Bone marrow (tissue), 2 donors: ENCODE measurements around the gene PSTPIP2.
A peak's percentile ranks its signal among the peaks of the same experiment; 100 is the strongest.
"Not testable (repeated sequence)": the region's sequence is repeated elsewhere in the genome, so short reads cannot be mapped to it uniquely, and the experiment has no call there.

Experiments
- DNase-seq, 2 donors: peaks; one replicate each; lab custom pipeline; 2025; lab: John Stamatoyannopoulos, UW

The PSTPIP2 gene, protein sequence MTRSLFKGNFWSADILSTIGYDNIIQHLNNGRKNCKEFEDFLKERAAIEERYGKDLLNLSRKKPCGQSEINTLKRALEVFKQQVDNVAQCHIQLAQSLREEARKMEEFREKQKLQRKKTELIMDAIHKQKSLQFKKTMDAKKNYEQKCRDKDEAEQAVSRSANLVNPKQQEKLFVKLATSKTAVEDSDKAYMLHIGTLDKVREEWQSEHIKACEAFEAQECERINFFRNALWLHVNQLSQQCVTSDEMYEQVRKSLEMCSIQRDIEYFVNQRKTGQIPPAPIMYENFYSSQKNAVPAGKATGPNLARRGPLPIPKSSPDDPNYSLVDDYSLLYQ

DNA sequence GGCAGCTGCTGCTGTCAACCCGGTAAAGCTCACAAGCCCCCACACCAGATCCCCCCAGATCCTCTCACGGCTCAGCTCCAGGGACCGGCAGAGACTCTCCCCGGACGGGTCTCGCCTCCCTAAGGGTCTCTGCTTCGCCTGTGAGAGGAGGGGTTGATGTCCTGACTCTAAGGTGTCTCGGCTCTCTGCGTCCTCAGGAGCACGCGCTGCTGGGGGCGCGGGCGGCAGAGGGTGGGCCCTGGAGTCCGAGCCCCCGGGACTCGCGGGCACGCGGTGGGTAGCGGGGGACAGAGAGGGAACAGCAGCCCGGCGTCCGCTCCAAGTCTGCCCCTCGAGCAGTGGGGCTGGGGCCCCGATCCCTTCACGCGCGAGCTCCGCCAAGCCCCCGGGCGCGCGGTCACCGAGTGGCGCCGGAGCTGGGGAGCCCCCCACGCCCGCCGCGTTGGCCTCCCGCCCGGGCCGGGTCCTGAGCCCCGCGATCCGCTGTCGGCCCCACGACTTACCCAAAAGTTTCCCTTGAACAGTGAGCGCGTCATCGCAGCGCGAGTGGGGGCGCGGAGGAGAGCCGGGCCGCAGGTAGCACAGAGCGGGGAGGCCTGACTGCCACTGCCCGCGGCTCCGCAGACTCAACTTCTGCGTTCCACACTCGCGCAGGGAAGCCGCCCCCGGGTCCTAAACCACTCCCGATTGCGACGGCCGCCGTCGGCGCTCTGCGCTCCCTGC is at the start of gene PSTPIP2:
TSS of gene PSTPIP2 (minus strand) at position 608 of the 723 bp plus-strand sequence. CDS start at position 536, 72 bp downstream.
- peak; percentile 30 to 41 for DNase-seq

DNA sequence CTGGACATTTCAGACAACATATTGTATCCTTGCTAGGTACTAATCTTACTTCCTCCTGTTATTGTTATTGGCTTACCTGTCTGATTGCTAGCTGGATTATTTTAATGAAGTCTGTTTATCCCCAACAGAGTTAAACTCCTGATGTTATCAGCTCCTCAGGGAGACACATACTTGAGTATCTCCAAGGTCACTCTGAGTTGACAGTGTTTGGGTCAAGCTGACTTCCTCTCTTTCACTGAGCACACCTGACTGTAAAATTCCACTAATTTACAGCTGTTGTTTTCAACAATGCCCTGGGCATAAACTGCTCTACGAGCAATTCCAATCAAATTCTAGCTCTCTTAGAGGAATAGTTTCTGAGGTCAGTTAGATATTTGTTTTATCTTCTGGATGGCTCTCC is 41.7 kb upstream of the PSTPIP2 start:
- DNase-seq: no peak

DNA sequence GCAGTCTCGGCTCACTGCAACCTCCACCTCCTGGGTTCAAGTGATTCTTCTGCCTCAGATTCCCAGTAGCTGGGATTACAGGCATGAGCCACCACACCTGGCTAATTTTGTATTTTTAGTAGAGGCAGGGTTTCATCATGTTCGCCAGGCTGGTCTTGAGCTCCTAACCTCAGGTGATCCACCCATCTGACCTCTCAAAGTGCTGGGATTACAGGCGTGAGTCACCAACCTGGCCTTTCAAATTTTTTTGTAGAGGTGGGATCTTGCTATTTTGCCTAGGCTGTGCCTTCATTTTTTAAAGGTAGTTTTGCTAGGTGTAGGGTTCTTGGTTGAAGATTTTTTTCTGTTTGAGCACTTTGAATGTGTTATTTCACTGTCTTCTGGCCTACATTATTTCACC is 38.3 kb upstream of the PSTPIP2 start:
- no peak for DNase-seq

DNA sequence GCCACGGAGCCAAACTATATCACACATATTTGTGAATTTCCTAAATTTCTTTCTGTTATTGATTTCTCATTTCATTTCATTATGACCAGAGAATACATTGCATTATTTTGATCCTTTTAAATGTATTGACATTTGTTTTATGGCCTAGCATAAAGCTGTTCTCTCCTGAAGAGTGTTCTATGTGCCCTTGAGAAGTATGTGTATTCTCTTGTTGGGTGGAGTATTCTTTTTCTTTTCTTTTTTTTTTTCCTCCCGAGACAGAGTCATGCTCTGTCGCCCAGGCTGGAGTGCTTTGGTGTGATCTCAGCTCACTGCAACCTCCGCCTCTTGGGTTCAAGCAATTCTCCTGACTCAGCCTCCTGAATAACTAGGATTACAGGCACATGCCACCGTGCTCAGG is 37.3 kb upstream of the PSTPIP2 start:
- no peak for DNase-seq

DNA sequence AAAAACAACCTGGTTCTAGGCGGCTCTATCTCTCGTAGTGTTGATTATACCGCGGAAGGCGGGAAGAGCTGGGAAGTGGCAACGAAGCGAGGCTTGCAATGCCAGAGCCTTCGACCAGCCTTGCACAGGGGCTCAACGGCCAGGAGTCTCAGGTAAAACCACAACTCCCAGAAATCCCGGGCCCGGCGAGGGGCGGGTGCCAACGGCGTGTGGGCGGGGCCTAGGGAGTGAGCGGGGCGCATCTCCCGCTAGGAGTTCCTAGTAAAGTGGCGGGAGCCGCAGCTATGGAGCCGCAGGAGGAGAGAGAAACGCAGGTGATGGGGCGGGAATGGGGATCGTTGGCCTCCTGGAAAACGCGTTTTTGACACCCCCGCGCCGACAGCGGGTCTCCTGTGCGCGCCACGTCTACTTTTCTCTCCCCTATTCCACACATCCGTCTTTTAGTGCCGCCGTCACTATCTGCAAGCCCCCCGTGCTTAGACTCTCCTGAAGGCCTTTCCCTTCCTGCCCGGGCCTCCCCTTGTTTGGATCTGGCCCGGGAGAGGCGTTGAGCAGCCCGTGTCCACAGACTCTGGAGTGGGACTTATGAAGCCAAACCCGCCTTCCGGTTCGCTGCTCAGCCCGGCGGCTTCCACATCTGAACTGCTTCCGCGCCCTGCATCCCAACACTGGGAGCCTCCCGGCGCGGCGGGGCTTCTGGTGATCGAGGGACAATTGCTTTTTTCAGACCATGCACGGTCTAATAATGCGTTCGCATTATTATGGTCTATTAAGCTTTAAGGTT is 32.3 kb upstream of the PSTPIP2 start, which contains the start of gene HAUS1:
TSS of gene HAUS1 (plus strand) at position 258 of the 784 bp plus-strand sequence. CDS start at position 285, 27 bp downstream.
- peak; percentile 49 to 63 for DNase-seq

DNA sequence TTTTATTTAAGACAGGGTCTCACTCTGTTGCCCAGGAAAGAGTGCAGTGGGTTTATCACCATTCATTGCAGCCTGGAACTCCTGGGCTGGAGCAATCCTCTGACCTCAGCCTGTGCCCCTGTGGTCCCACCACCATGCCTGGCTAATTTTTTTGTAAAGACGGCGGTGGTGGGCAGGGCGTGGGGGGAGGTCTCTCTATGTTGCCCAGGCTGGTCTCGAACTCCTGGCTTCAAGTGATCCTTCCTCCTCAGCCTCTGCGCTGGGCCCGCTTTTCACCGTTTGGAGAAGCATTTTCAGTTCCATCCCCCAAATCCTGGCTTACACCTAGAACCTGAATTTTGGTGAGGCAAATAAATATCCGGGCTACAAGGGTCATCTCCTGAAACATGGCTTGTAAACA is 27.4 kb upstream of the PSTPIP2 start:
- no peak for DNase-seq

DNA sequence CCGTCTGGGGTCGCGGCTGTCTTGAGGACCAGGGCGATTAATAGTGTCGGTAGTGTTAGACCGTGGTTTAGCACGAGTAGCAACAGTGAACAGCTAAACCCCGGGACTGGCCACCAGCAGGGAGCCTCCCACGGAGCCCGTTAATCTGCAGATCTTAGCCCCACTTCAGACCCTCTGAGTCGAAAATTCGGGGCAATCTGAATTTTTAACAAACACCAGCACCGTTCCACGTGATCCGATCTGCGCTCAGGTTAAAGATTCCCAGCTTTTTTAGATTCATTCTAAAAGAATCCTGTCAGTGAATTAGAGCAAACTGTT is 26.5 kb upstream of the PSTPIP2 start:
- DNase-seq: no peak

DNA sequence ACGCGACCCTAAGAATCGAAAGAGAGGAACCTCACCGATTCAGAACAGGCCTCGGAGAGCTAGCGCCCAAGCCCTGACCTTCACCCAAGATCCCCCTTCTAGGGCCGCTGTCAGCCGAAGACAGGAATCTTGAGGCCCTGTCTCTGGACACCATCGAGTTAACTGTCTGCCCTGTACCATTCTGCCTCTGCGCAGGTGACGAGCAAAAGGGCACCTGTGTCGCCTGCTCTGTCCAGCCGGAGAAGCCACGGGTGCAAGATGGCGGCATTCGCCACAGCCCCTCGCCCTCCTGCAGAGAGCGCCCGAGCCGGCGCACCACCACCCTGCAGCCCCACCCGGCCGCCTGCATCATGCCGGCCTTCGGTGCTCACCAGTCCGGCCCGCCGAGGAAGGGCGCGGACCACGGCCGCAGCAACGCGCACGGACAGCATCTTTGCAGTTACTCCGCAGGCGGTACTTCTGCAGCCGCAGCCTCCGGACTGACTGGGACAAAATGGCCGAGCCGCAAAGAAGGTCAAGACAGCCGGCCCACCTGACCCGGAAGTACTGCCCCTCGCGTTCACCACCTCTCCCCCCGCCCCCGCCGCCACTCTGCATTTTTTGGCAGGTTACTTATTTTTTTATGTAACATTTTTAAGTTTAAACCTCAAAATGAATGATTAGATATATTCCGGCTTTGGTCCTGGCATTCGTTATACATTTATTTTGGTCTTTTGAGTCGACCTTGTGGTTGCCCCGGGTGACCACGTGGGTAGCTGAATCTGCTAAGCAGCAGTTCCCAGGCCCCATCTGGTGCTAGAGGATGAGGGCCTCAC is 25.9 kb upstream of the PSTPIP2 start, which contains the start of gene ATP5F1A:
TSS of gene ATP5F1A (minus strand) at position 496 of the 815 bp plus-strand sequence. CDS start at position 431, 65 bp downstream.
- peak; percentile 86 to 87 for DNase-seq

DNA sequence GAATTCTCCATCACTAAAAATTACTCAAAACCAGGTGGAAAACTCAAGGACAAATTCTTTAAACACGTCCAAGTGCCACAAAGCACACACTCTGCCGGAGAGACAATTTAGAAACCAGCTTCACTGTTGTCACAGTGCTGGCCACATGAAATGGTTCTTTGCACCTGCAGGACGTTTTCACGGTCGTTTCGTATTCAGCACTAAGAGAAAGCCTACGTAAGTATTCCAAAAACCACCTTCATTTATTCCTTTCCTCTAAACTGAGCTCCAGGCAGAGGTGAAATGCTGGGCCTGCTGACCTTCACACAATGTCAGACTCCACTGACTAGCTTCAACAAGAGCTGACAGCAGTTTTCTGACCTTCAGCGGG is 25.4 kb upstream of the PSTPIP2 start:
- DNase-seq: no peak

DNA sequence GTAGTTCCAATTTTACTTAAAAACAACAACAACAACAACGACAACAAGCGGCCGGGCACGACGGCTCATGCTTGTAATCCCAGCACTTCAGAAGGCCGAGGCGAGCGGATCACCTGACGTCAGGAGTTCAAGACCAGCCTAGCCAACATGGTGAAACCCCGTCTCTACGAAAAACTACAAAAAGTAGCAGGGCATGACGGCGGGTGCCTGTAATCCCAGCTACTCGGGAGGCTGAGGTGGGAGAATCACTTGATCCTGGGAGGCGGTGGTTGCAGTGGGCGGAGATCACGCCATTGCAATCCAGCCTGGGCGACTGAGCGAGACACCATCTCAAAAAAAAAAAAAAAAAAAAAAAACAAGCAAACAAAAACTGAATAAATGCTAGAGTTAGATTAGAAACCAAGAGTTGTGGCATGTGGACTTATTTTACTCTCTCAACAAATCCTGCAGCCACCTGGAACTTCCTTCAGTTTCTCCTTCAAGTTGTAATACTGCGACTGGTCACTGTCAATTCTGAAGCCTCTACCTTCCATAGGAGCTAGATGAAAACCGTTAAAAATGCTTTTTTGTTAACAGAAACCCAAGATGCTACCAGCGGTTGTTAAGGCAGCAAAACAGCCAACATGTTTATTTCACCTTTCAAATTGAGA is 24.7 kb upstream of the PSTPIP2 start:
- no peak for DNase-seq

DNA sequence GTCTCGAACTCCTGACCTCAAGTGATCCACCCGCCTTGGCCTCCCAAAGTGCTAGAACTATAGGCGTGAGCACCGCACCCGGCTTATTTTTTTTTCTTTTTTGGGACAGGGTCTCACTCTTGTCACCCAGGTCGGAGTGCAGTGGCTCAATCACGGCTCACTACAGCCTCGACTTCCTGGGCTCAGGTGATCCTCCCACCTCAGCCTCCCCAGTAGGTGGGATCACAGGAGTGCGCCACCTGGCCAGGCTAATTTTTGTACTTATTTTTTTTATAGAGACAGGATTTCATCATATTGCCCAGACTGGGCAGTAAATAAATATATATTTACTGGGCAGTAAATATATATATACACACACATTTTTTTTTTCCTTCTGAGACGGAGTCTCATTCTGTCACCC is 23.5 kb upstream of the PSTPIP2 start:
- no peak for DNase-seq

DNA sequence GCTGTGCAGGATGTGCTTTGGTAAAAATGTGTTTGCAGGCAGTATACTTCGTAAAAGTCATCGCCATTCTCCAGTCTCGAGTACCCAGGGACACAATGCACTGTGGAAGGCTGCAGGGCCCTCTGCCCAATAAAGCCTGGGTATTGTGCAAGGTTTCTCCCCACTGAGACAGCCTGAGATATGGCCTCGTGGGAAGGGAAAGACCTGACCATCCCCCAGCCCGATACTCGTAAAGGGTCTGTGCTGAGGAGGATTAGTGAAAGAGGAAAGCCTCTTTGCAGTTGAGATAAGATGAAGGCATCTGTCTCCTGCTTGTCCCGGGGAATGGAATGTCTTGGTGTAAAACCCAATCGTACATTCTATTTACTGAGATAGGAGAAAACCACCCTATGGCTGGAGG is 16.4 kb upstream of the PSTPIP2 start:
- not testable (repeated sequence) for DNase-seq

DNA sequence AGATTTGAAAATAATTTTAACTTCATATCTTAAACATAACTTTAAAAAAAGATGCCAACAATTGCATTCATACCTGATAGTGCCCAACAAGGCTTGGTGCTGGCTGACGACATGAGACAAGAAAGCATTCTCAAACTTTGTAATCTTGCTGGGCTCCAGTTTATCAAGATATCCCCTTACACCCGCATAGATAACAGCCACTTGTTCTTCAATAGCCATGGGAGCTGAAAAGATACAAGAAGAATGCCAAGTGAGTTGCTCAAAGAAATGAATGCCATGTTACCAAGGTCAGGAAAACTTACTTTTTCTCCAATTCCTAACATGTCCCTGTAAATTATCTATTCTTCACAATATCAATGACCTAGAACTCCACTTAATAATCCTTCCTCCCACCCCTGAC is 12.4 kb upstream of the PSTPIP2 start:
- DNase-seq: no peak

DNA sequence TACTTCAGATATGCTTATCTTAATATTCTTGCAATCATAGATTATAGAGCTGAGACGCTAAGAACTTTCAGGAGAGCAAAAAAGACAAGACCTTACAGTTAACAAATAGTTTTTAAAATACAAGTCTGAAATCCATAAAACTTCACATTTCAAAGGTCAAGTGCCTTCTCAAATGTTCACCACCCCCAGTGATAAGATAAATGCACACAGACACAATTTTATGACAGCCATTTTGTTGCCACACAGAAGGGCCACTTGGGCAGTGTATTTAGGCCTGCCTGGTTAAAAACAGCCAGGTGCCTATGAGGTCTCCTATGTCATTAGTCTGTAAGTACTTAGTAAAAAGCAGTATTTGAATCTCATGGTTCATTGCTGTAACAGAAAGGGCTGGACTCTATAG is 8.1 kb upstream of the PSTPIP2 start:
- no peak for DNase-seq

DNA sequence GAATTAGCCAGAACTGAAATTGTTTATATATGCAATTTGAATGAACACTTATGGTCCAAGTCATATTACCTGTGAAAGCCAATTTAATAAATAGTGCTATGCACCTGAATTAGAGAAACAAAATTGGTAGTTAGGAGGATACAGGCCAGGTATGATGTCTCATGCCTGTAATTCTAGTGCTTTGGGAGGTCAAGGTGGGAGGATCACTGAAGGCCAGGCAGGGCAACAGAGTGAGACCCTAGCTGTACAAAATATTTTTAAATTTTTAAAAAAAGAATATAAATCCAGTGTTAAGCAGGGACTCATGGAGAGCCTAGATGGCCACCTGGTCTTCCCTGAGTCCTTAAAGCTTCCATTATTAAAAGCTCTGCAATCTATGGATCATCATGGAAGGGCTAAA is 7.3 kb upstream of the PSTPIP2 start:
- no peak for DNase-seq

DNA sequence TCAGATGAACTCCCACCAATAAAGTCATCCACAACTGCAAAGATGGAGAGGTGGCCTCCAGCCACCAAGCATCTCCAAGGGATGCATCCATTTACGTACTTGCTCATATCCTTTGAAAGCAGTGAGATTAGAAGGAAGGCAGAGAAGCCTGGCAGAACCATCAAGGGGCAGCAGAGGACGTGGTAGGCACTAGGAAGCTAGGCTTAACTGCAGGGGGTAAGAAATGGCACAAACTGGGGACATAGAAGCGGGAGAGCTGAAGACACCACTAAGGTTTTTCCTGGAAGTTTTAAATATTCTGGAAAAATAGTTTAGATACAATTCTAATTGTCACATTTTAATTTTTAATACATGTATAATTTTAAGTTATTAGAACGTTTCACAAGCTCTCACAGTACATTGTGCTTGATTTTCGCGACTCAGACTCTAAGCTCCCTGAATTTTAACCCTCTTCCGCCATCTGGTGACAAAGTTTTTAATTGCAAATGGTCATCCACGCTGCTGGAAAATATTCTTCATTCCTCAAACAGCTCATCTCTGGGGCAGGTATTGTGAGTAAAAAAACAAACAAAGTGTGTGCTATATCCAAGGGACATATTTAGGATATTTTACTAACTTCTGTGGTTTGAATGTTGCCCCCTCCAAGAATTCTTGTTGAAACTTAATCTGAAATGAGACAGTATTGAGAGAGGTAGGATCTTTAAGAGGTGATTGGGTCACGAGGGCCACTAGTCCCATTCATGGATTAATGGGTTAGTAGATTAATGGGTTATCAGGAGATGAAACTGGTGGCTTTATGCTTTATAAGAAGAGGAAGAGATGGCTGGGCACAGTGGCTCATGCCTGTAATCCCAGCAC is 1.6 kb upstream of the PSTPIP2 start:
- DNase-seq: peak in 1 of 2 donors; percentile 72

DNA sequence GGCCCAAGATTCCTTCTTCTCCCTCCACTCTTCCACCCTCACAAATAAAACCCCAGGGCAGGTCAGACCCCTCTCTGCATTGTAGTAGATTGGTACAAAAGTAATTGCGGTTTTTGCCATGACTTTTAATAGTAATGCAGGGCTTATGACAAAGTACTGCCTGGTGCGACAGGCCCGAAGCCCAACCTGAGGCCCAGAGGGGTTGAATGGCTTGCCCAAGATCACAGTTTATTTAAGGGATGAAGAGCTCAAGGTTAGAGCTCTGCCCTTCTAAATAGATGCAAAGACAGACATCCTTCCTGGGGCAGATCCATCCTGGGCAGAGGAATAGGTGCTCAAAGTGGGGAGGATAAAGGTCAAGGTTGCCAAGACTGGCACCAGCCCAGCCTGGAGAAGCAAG is 899 bp upstream of the PSTPIP2 start:
- no peak for DNase-seq

DNA sequence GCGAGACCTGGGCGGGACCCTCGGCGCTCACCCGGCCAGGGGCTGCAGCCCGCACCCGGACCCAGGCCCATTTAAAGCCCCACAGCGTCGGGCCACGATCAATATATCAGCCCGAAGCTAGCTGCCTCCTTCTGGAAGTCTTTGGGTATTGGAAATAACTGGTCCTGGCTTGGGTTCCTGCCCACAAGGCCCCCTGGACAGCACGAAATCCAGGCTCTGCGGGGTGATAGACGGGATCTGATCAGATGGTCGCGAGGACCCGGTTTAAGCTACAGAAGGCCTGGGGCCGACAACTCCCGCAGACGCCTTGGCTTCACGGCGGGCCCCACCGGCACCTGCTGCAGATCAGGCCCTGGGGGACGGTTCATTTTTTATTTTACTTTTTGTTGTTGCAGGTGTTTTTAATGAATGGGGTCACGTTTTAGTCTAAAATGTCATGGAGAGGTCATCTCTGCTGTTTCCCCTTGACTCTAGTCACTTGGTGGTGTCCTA is 362 bp upstream of the PSTPIP2 start:
- DNase-seq: no peak

DNA sequence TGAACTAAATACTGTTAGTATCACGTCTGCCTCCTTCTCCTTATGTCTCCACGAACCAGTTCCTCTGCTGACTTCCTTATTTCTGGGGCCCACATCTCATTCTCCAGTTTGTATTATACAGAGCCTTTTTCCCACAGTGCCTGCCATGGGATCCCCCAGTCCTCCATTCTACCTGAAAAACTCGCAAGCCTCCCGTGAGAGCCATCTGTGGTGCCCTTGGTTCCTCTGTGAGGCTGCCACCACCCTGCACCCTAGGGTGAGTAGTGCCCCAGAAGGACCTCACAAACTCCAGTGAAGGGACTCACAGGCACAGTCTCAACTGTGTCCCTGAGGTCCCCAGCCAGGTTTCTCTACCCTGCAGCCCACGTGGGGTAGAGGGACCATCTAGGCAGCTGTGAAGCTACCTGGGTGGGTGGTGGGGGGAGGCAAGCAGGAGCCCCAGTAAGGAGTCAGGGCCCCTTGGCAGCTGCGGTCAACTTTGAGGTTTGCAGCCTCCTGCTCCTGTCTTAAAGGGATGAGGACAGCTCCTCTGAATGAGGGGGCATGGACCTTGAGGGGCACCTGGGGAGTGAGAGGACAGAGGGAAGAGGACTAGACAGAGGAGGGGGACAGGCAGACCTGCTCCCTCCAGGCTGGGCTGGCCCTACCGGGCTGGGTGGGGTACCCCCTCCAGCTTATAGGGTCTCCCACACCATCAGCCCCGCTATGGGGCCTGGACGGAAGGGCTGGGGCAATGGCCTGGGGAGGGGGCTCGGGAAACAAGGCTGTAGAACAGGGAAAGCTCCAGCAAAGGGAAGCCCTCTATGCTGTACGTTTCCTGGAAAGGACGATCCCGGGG is 1.0 kb downstream of the PSTPIP2 start:
- DNase-seq: peak; percentile 67 to 72
